Activated naive CD4-positive, alpha-beta T cell (primary cell): Measurements from ENCODE around the gene ZNF207.
"Not testable (repeated sequence)": the region's sequence is repeated elsewhere in the genome, so short reads cannot be mapped to it uniquely, and the experiment has no call there.

Experiments
- DNase-seq, 4 experiments: peaks; one replicate each; lab custom pipeline; 2025; lab: John Stamatoyannopoulos, UW

The ZNF207 gene

DNA sequence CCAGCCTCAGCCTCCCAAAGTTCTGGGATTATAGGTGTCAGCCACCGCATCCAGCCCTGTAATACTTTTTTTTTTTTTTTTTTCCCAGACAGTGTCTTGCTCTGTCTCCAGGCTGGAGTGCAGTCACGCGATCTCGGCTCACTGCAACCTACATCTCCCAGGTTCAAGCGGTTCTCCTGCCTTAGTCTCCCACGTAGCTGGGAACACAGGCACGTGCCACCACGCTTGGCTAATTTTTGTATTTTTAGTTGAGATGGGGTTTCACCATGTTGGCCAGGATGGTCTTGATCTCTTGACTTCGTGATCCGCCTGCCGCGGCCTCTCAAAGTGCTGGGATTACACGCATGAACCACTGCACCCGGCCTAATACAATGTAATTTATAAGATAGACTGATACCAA, 38.2 kb downstream of the ZNF207 start:
- DNase-seq, result not testable (repeated sequence)

DNA sequence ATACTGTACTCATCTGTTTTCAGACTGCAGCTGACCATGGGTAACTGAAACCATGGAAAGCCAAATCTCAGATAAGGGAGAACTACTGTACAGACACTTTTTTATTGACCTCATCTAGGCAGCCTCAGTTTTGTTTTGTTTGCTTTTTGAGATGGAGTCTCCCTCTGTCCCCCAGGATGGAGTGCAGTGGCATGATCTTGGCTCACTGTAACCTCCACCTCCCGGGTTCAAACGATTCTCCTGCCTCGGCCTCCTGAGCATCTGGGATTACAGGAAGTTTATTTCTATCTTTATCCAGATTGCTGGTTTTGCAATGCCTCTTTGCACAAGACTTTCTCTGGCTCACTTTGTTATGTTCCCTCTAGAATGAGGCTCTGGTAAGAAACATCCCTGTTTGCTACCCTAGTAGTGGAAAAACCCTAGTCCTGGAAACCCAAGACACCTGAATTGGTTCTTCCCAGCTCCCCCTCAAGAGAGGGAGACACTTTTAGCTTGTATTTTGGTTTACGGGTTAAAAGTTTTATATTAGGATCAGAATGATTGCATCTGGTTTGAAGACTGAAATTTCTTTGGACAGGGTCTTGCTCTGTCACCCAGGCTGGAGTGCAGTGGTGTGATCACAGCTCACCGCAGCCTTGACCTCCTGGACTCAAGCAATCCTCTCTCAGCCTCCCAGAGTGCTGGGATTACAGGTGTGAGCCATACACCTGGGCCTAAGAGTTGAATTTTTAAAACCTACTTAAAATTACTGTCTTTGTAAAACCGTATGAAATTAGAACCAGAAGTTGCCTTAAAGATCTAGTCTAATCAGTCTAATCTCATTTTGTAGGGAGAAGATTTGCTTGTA, 38.9 kb downstream of the ZNF207 start:
- DNase-seq, result no peak

DNA sequence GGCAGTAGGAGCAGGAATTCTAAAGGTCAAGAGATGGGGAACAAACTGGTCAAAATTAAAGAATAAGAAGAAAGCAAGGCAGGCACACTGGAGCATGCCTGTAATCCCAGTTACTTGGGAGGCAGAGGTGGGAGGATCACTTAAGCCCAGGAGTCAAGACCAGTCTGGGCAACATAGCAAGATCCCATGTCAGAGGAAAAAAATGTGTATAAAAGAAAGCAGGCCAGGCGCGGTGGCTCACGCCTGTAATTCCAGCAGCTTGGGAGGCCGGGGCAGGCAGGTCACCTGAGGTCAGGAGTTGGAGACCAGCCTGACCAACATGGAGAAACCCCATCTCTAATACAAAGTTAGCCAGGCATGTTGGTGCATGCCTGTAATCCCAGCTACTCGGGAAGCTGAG, 43.9 kb downstream of the ZNF207 start:
- no peak for DNase-seq

DNA sequence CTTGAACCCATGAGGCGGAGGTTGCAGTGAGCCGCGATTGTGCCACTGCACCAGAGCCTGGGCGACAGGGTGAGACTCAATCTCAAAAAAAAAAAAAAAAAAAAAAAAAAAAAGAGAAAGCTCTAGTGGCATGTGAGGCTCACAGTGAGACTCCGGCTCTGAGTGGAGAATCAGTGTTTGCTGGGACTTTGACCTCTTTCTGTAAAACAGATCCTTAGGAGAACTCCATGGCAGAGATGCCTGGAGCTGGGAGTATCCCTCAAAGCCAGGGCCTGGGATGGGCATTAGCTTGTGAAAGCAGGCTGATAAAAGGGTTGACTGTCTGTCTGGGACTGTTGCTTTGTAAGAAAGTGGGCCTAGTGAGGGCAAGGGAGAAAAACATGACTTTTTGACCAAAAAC, 46.4 kb downstream of the ZNF207 start:
- DNase-seq, result no peak

DNA sequence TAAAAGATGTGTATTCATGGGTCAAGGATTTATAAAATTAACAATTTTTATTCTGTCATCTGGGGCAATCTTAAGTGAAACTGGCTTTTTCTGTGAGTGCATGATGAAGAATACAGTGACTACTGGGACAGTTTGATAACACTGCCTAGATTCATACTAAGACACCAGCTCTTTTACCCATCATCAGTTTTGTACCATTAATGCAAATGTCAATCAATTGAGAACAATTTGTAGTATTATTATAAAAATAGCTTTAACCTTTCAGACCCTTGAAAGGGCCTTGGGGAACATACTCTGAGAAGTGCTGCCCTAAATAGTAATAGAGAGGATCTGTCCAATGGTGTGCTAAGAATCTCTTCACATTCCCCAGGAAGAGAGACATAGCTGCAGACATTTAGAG, 49.0 kb downstream of the ZNF207 start:
- DNase-seq, result no peak

DNA sequence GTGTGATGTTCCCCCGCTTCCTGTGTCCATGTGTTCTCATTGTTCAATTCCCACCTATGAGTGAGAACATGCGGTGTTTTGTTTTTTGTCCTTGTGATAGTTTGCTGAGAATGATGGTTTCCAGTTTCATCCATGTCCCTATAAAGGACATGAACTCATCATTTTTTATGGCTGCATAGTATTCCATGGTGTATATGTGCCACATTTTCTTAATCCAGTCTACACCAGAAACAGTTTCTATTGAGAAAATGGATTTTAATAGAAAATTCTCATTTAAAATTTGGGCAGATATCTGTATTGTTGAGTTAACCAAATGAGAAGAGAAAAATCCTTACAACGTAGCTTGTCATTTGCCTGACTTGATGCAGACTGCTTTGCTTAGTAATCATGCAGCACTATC, 60.1 kb downstream of the ZNF207 start:
- not testable (repeated sequence) for DNase-seq

DNA sequence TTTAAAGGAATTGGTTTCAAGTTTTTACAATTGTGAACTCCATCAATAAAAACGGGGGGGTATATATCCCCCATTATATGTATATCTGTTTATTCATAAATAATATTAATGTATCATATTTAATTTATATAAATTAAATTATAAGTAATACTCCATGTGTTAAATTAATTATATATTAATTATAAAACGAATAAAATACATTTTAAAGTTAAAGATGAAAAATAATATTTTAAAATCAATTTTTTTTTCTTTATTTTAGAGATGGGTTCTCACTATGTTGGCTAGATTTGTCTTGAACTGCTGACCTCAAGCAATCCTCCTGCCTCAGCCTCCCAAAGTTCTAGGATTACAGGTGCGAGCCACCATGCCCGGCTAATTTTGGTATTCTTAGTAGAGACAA, 76.9 kb downstream of the ZNF207 start:
- no peak for DNase-seq

DNA sequence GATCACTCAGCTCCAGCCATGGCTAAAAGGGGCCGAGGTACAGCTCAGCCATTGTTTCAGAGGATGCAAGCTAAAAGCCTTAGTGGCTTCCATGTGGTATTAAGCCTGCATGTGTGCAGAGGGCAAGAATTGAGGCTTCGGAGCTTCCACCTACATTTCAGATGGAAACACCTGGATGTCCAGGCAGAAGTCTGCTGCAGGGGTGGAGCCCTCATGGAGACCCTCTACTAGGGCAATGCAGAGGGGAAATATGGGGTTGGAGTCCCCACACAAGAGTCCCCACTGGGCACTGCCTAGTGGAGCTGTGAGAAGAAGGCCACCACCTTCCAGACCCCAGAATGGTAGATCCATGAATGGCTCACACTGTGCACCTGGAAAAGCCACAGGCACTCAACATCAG, 79.6 kb downstream of the ZNF207 start:
- no peak for DNase-seq
